CD14-positive monocyte (primary cell): ENCODE data around the gene SEC14L1. TPM values are rescaled to one million over a fixed set of nuclear protein-coding genes. Genes with fewer than 3 reads are reported as not detected.

ENCODE experiments used
- DNase-seq, 3 donors: peaks; one replicate each; pipeline ENCODE4 v3.0.0-alpha.2; 2011 to 2022
- H2AFZ ChIP-seq: 2 replicates; pipeline ENCODE4 v1.6.0; 2012; ENCODE audit warnings: mild to moderate bottlenecking, low read depth, low read length, inconsistent platforms; ENCODE audit not compliant: insufficient read depth, poor library complexity, severe bottlenecking
- H3K27ac ChIP-seq, 2 donors: 1 replicate in 1 of 2; 2 replicates in 1 of 2; pipeline ENCODE4 v1.5.1; 2012 to 2013; ENCODE audit warnings: low read length in 2 of 2, control low read depth in 1 of 2, inconsistent platforms in 1 of 2, low read depth in 1 of 2, mild to moderate bottlenecking in 1 of 2
- H3K27me3 ChIP-seq, 2 donors: one replicate each; pipeline versions ENCODE4 v1.6.0 to v1.6.1; 2011 to 2013; ENCODE audit warnings: low read length in 2 of 2; ENCODE audit not compliant: control insufficient read depth in 2 of 2, insufficient read depth in 2 of 2
- H3K36me3 ChIP-seq, 2 donors: replicated peaks in 1 of 2; 1 replicate in 1 of 2; 2 replicates in 1 of 2; pipeline versions ENCODE4 v1.5.1 to v1.6.1; 2012 to 2013; ENCODE audit warnings: low read length in 2 of 2, control low read depth in 1 of 2, inconsistent platforms in 1 of 2, mild to moderate bottlenecking in 1 of 2; ENCODE audit not compliant: insufficient read depth in 2 of 2, control insufficient read depth in 1 of 2
- H3K4me1 ChIP-seq, 2 donors: 1 replicate in 1 of 2; 2 replicates in 1 of 2; pipeline versions ENCODE4 v1.5.1 to v1.6.1; 2012 to 2013; ENCODE audit warnings: low read length in 2 of 2, control low read depth in 1 of 2, inconsistent platforms in 1 of 2, mild to moderate bottlenecking in 1 of 2, moderate library complexity in 1 of 2; ENCODE audit not compliant: insufficient read depth in 2 of 2, control insufficient read depth in 1 of 2
- H3K4me2 ChIP-seq: replicated peaks from 2 replicates; pipeline ENCODE3; 2012; ENCODE audit warnings: low read length, moderate library complexity, mild to moderate bottlenecking; ENCODE audit not compliant: poor library complexity, severe bottlenecking; ENCODE audit errors: extremely low read depth
- H3K4me3 ChIP-seq, 3 experiments: fragments of 200-600 bp in 1 of 3; sonication (generic) in 1 of 3; replicated peaks in 1 of 3; 1 replicate in 2 of 3; 2 replicates in 1 of 3; pipeline ENCODE4 v1.5.1; 2011 to 2013; ENCODE audit warnings: low read length in 3 of 3, mild to moderate bottlenecking in 3 of 3, control low read depth in 2 of 3, low read depth in 2 of 3, inconsistent platforms in 1 of 3, moderate library complexity in 1 of 3
- H3K79me2 ChIP-seq: 2 replicates; pipeline ENCODE4 v1.6.0; 2012; ENCODE audit warnings: mild to moderate bottlenecking, control low read depth, inconsistent platforms, low read length, moderate library complexity; ENCODE audit not compliant: insufficient read depth
- H3K9ac ChIP-seq: 2 replicates; pipeline ENCODE4 v1.6.0; 2017; ENCODE audit warnings: low read length, mild to moderate bottlenecking; ENCODE audit not compliant: insufficient read depth, poor library complexity, severe bottlenecking
- H3K9me3 ChIP-seq, 2 donors: replicated peaks in 1 of 2; 1 replicate in 1 of 2; 2 replicates in 1 of 2; pipeline versions ENCODE4 v1.5.1 to v1.6.1; 2012 to 2013; ENCODE audit warnings: low read length in 2 of 2, control low read depth in 1 of 2; ENCODE audit not compliant: control insufficient read depth in 1 of 2, insufficient read depth in 1 of 2
- H4K20me1 ChIP-seq: 2 replicates; pipeline ENCODE4 v1.6.0; 2012; ENCODE audit warnings: mild to moderate bottlenecking, low read length, control low read depth, moderate library complexity; ENCODE audit not compliant: insufficient read depth
- H3K27ac Mint-ChIP-seq, 7 donors: one replicate each; pipeline ENCODE4 v1.8.0; 2020; ENCODE audit warnings: mild to moderate bottlenecking in 7 of 7, mixed read lengths in 7 of 7, moderate library complexity in 6 of 7, inconsistent platforms in 2 of 7
- H3K27me3 Mint-ChIP-seq, 3 donors: one replicate each; pipeline ENCODE4 v1.8.0; 2021 to 2022; ENCODE audit warnings: low read depth in 3 of 3, mild to moderate bottlenecking in 3 of 3, mixed read lengths in 3 of 3, moderate library complexity in 3 of 3, inconsistent platforms in 1 of 3
- H3K36me3 Mint-ChIP-seq, 2 donors: one replicate each; pipeline ENCODE4 v1.8.0; 2020; ENCODE audit warnings: mixed read lengths in 2 of 2, inconsistent platforms in 1 of 2, mild to moderate bottlenecking in 1 of 2
- H3K4me1 Mint-ChIP-seq: one replicate; pipeline ENCODE4 v1.8.0; 2020; ENCODE audit warnings: mild to moderate bottlenecking, mixed read lengths
- H3K4me3 Mint-ChIP-seq, 2 donors: one replicate each; pipeline ENCODE4 v1.8.0; 2020; ENCODE audit warnings: mild to moderate bottlenecking in 2 of 2, mixed read lengths in 2 of 2, moderate library complexity in 1 of 2
- H3K9me3 Mint-ChIP-seq, 7 donors: one replicate each; pipeline ENCODE4 v1.8.0; 2020 to 2022; ENCODE audit warnings: mixed read lengths in 7 of 7, mild to moderate bottlenecking in 6 of 7, moderate library complexity in 6 of 7, inconsistent platforms in 2 of 7
- WGBS: methylation state at CpG from one replicate; pipeline ENCODE4 v1.1.5; 2013; ENCODE audit warnings: missing lambda C conversion rate; ENCODE audit not compliant: insufficient coverage; 5-methylcytosine and 5-hydroxymethylcytosine counted together
- intact Hi-C, 2 donors: fragments of 100-400 bp; cut with micrococcal nuclease; formaldehyde crosslinking; loops; one replicate each; pipeline versions ENCODE4 v1.15.0 to v1.15.1; 2023
- polyA plus RNA-seq, 3 donors: library from polyadenylated mRNA; depleted of rRNA in 1 of 3; unstranded in 2 of 3; stranded (reverse) in 1 of 3; fragments of 300-500 nt in 2 of 3; fragments of >200 nt in 1 of 3; fragmentation: Illumina TruSeq in 2 of 3; gene quantifications; 1 replicate in 2 of 3; 2 replicates in 1 of 3; pipeline ENCODE4 v1.2.3, GENCODE V29; 2012 to 2021
- TF ChIP-seq, protein P1 (sequence below): fragments of 200-600 bp; IDR thresholded peaks from one replicate; pipeline ENCODE4 v1.8.0; 2022; ENCODE audit warnings: antibody characterized with exemption, mild to moderate bottlenecking

Gene SEC14L1
- polyA plus RNA-seq, 3 donors: 34.1 to 76.4 (median 43.2) TPM

DNA sequence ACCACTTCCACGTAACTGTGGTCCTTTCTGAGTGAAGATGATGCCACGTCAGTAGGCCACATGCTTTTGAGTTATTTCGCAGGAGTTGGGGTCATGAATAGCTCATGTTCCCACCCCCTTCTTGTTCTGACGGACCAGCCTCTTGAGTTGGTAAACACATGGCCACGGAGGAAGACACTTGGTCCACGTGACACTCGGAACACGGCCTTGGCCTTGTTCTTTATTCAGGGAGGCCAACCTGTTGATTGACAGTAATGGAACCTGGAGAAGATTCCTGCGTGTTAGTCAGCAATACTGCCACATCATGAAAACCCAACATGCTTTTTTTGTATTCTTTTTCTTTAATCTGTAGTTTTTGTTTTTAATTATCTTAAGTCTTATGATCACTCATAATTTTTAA lies 56.3 kb downstream of the SEC14L1 start:
- intact Hi-C loops: no loop called here
- TF ChIP-seq, protein P1, sequence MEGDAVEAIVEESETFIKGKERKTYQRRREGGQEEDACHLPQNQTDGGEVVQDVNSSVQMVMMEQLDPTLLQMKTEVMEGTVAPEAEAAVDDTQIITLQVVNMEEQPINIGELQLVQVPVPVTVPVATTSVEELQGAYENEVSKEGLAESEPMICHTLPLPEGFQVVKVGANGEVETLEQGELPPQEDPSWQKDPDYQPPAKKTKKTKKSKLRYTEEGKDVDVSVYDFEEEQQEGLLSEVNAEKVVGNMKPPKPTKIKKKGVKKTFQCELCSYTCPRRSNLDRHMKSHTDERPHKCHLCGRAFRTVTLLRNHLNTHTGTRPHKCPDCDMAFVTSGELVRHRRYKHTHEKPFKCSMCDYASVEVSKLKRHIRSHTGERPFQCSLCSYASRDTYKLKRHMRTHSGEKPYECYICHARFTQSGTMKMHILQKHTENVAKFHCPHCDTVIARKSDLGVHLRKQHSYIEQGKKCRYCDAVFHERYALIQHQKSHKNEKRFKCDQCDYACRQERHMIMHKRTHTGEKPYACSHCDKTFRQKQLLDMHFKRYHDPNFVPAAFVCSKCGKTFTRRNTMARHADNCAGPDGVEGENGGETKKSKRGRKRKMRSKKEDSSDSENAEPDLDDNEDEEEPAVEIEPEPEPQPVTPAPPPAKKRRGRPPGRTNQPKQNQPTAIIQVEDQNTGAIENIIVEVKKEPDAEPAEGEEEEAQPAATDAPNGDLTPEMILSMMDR: no peak

DNA sequence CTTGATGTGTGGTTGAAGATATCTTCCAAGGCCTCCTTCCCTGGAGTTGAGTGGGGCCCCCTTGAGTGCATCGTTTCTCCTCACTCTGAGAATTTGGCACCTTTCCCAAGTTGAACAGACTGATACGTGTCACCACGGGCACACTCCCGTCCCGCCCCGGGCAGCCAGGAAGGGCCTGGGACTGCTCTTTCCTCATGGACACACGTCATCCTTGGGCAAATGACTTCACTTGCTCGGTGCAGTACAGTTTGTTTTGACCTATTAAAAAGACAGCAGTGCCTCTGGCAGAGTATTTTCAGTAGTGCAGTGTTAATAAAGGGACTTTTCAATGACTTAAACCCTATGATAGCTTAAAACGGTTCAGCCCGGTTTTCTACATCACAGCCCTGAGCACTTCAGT lies 59.9 kb downstream of the SEC14L1 start:
- no peak for DNase-seq
- no peak overlapping the region for H3K9ac ChIP-seq
- H3K9me3 Mint-ChIP-seq: peaks cover 0 to 2% (median 0%) of the 10 kb centered on the region in 7 donors
- no peaks in the 10 kb centered on the region for H3K79me2 ChIP-seq
- TF ChIP-seq, protein P1: no peak
- H4K20me1 ChIP-seq: peaks cover 79% of the 10 kb centered on the region
- no peak overlapping the region for H2AFZ ChIP-seq
- H3K27me3 ChIP-seq: no peaks in the 10 kb centered on the region
- no peak overlapping the region for H3K4me3 Mint-ChIP-seq
- H3K4me2 ChIP-seq: no peak overlapping the region
- H3K9me3 ChIP-seq: no peaks in the 10 kb centered on the region
- H3K4me1 ChIP-seq: peaks cover 0 to under 1% of the 10 kb centered on the region in 2 donors
- H3K4me3 ChIP-seq: no peak overlapping the region
- H3K36me3 Mint-ChIP-seq: peaks cover 89 to 100% of the 10 kb centered on the region in 2 donors
- peak overlapping the region in 1 of 7 donors; percentile 54 for H3K27ac Mint-ChIP-seq
- H3K27me3 Mint-ChIP-seq: no peaks in the 10 kb centered on the region
- intact Hi-C loops: no loop called here
- H3K4me1 Mint-ChIP-seq: peaks cover 5% of the 10 kb centered on the region
- 88% methylated on average over 8 of the region's 10 CpGs for WGBS
- no peak overlapping the region for H3K27ac ChIP-seq
- H3K36me3 ChIP-seq: peaks cover 83 to 97% of the 10 kb centered on the region in 2 donors

More for the DNA sequence above, 56.3 kb downstream of the SEC14L1 start:
- Mint-ChIP-seq H3K4me3 (no peak overlapping the region), H3K27me3 (peaks cover 0 to 2% (median 0%) of the 10 kb centered on the region in 3 donors), H3K9me3 (peaks cover 0 to 2% (median 0%) of the 10 kb centered on the region in 7 donors), H3K4me1 (no peaks in the 10 kb centered on the region), H3K27ac (no peak overlapping the region), H3K36me3 (peaks cover 93 to 100% of the 10 kb centered on the region in 2 donors)
- peaks cover 79% of the 10 kb centered on the region for H4K20me1 ChIP-seq
- H2AFZ ChIP-seq: no peak overlapping the region
- DNase-seq: no peak
- H3K9ac ChIP-seq: no peak overlapping the region
- peaks cover 92 to 100% of the 10 kb centered on the region in 2 donors for H3K36me3 ChIP-seq
- no peaks in the 10 kb centered on the region for H3K27me3 ChIP-seq
- H3K4me1 ChIP-seq: no peaks in the 10 kb centered on the region
- WGBS: 100% methylated on average over 3 of the region's 9 CpGs
- H3K4me3 ChIP-seq: no peak overlapping the region
- no peaks in the 10 kb centered on the region for H3K79me2 ChIP-seq
- no peak overlapping the region for H3K4me2 ChIP-seq
- H3K9me3 ChIP-seq: no peaks in the 10 kb centered on the region
- H3K27ac ChIP-seq: no peak overlapping the region
